IPS-18a (cell line): ENCODE measurements around the gene NDUFB7.
"Not testable (repeated sequence)": the region's sequence is repeated elsewhere in the genome, so short reads cannot be mapped to it uniquely, and the experiment has no call there.

Experiments
- H3K27ac ChIP-seq: one replicate; pipeline ENCODE4 v1.5.1; 2013; ENCODE audit warnings: low read length
- H3K27me3 ChIP-seq: one replicate; pipeline ENCODE4 v1.6.1; 2013; ENCODE audit warnings: mild to moderate bottlenecking, low read length; ENCODE audit not compliant: control insufficient read depth, insufficient read depth
- H3K36me3 ChIP-seq: one replicate; pipeline ENCODE4 v1.6.1; 2013; ENCODE audit warnings: low read depth, low read length; ENCODE audit not compliant: control insufficient read depth
- H3K4me1 ChIP-seq: one replicate; pipeline ENCODE4 v1.6.1; 2013; ENCODE audit warnings: low read depth, low read length; ENCODE audit not compliant: control insufficient read depth
- H3K4me3 ChIP-seq: one replicate; pipeline ENCODE4 v1.5.1; 2013; ENCODE audit warnings: low read length
- H3K9ac ChIP-seq: one replicate; pipeline ENCODE4 v1.6.1; 2013; ENCODE audit warnings: mild to moderate bottlenecking, low read length, moderate library complexity
- H3K9me3 ChIP-seq: one replicate; pipeline ENCODE4 v1.6.1; 2013; ENCODE audit warnings: low read depth, low read length; ENCODE audit not compliant: control insufficient read depth

The NDUFB7 gene

GRCh38 chr19:14551134-14552005 is 20.5 kb downstream of the NDUFB7 start:
- H3K36me3 ChIP-seq, H3K9ac ChIP-seq, H3K27ac ChIP-seq, H3K4me3 ChIP-seq, H3K9me3 ChIP-seq, H3K27me3 ChIP-seq, H3K4me1 ChIP-seq: not testable (repeated sequence)

- H3K27me3 ChIP-seq, result no peaks in the 10 kb centered on the region
- H3K36me3 ChIP-seq, result no peaks in the 10 kb centered on the region
- peaks cover 3% of the 10 kb centered on the region for H3K4me1 ChIP-seq
- no peak overlapping the region for H3K4me3 ChIP-seq
- no peak overlapping the region for H3K9ac ChIP-seq
- H3K27ac ChIP-seq, result no peak overlapping the region
- no peaks in the 10 kb centered on the region for H3K9me3 ChIP-seq
Measured at GRCh38 chr19:14550201-14550754, 21.6 kb downstream of the NDUFB7 start.

- peaks cover 4% of the 10 kb centered on the region for H3K4me1 ChIP-seq
- H3K9ac ChIP-seq, result no peak overlapping the region
- H3K4me3 ChIP-seq, result no peak overlapping the region
- H3K27me3 ChIP-seq, result no peaks in the 10 kb centered on the region
- H3K9me3 ChIP-seq, result no peaks in the 10 kb centered on the region
- H3K36me3 ChIP-seq, result no peaks in the 10 kb centered on the region
- H3K27ac ChIP-seq, result no peak overlapping the region
Measured at GRCh38 chr19:14545716-14546082, 26.2 kb downstream of the NDUFB7 start.

GRCh38 chr19:14544977-14545715 is 26.7 kb downstream of the NDUFB7 start:
- Histone ChIP-seq H3K27ac (no peak overlapping the region), H3K4me3 (no peak overlapping the region), H3K36me3 (no peaks in the 10 kb centered on the region), H3K4me1 (peaks cover 4% of the 10 kb centered on the region), H3K9me3 (no peaks in the 10 kb centered on the region), H3K9ac (no peak overlapping the region), H3K27me3 (no peaks in the 10 kb centered on the region)

DNA sequence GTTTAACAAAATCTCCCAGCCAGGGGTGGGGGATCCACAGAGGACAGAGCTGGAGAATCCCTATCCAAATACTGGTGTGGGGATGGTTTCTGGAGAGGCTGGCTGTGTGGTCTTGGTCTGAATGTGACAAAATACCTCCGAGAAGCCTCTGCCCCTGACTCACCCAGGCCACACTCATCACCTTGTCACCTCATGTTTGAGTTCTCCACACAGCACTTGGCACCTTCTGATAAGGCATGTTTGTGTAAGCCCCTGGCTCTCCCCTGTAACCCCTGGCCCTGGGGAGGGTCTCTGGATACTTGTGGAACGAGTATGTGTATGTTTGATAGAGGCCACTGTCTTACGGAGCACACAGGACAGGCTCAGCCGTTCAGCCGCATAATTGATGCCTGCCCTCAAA is 27.8 kb downstream of the NDUFB7 start:
- Histone ChIP-seq H3K9ac (no peak overlapping the region), H3K27me3 (no peaks in the 10 kb centered on the region), H3K36me3 (no peaks in the 10 kb centered on the region), H3K27ac (no peak overlapping the region), H3K4me1 (peaks cover 4% of the 10 kb centered on the region), H3K9me3 (no peaks in the 10 kb centered on the region), H3K4me3 (no peak overlapping the region)

DNA sequence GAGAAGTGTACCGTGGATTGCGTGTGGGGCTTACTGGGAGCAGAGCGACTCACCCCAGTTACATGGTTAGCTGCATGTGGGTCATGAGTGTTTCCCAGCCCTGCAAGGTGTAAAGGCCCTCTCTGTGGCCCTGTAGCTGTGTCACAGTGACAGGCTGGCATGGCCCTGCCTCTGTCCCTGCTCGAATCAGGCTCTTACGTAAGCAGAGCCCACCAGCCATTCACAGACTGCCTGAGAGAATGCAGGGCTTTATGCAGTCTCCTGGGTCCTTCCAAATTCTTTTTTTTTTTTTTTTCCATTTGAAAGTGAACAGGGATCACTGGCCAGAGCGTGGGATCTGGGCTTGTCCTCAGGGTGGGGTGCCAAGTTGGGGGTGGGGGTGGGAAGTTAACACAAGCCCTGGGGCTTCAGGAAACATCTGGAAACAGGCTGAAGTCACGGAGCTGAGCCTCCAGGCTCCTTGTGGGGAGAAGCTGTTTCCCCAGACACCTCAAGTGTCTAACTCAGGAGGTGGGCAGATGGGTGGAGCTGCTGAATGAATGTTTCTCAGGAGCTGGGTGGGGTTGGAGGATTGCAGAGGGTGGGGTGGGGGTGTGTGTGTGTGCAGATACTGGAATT is 29.0 kb downstream of the NDUFB7 start:
- Histone ChIP-seq H3K4me3 (no peak overlapping the region), H3K4me1 (peaks cover 4% of the 10 kb centered on the region), H3K9me3 (no peaks in the 10 kb centered on the region), H3K27ac (no peak overlapping the region), H3K36me3 (no peaks in the 10 kb centered on the region), H3K27me3 (no peaks in the 10 kb centered on the region), H3K9ac (no peak overlapping the region)

- H3K27ac ChIP-seq, H3K4me1 ChIP-seq, H3K27me3 ChIP-seq, H3K36me3 ChIP-seq, H3K9ac ChIP-seq, H3K9me3 ChIP-seq, H3K4me3 ChIP-seq: not testable (repeated sequence)
Measured at GRCh38 chr19:14541979-14542378, 29.9 kb downstream of the NDUFB7 start.

DNA sequence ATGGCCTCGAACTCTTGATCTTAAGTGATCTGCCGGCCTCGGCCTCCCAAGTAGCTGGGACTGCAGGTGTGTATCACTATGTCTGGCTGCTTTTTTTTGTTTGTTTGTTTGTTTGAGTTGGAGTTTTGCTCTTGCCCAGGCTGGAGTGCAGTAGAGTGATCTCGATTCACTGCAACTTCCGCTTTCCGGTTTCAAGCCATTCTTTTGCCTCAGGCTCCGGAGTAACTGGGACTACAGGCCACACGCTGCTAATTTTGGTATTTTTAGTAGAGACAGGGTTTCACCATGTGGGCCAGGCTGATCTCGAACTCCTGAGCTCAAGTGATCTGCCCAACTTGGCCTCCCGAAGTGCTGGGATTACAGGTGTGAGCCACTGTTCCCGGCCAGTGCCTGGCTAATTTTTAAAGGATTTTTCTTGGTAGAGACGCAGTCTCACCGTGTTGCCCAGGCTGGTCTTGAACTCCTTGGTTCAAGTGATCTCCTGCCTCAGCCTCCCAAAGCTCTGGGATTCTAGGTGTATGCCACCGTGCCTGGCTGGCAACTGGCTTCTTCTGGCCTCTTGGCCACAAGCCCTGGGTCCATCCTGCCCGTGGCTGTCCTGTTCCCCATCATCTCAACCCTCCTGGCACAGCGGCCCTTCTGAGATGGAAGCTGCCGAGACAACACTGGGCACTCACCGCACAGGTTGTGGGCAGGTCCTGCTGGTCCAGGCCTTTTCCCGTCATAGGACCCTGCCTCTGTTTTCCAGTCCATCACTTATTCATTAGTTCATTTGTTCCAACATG is 30.9 kb downstream of the NDUFB7 start:
- Histone ChIP-seq H3K4me1 (peaks cover 7% of the 10 kb centered on the region), H3K27me3 (no peaks in the 10 kb centered on the region), H3K36me3 (no peaks in the 10 kb centered on the region), H3K4me3 (no peak overlapping the region), H3K27ac (no peak overlapping the region), H3K9me3 (no peaks in the 10 kb centered on the region), H3K9ac (no peak overlapping the region)

GRCh38 chr19:14536926-14537692 is 34.8 kb downstream of the NDUFB7 start:
- H3K27ac ChIP-seq, result no peak overlapping the region

DNA sequence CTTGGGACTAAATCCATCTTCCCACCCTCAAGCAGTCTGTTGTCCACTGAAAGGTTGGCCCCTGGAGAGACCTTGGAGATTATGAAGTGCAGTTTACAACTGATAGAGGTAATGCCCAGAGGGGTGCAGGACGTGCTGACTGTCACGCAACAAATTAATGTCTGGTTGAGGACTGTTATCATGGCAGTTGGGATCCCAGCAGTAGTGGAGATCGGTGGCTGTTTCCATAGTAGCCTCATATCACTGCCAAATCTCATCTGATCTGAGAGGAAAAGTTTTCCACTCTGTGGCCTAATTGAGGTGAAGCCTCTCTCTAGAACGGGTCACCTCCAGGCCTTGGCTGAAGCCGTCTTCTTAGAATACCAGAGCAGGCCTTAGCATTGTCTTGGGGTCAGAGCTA is 38.4 kb downstream of the NDUFB7 start:
- H3K9me3 ChIP-seq, result no peaks in the 10 kb centered on the region
- no peak overlapping the region for H3K27ac ChIP-seq
- H3K27me3 ChIP-seq, result no peaks in the 10 kb centered on the region
- no peak overlapping the region for H3K4me3 ChIP-seq
- H3K9ac ChIP-seq, result no peak overlapping the region
- peaks cover 8% of the 10 kb centered on the region for H3K4me1 ChIP-seq
- H3K36me3 ChIP-seq, result no peaks in the 10 kb centered on the region

More at GRCh38 chr19:14536926-14537692, 34.8 kb downstream of the NDUFB7 start:
- Histone ChIP-seq H3K9ac (no peak overlapping the region), H3K9me3 (no peaks in the 10 kb centered on the region), H3K4me1 (peaks cover 2% of the 10 kb centered on the region), H3K4me3 (peak overlapping the region; percentile 4), H3K36me3 (no peaks in the 10 kb centered on the region), H3K27me3 (no peaks in the 10 kb centered on the region)
